Thymus (tissue), 14 donors: ENCODE data around the gene ZNF343. TPM values are rescaled to one million over a fixed set of nuclear protein-coding genes. Genes with fewer than 3 reads are reported as not detected.

Experiments used
- DNase-seq, 9 donors: peaks; one replicate each; pipeline ENCODE4 v3.0.0-alpha.2; 2013; ENCODE audit warnings: low spot score in 9 of 9, low read depth in 6 of 9, missing footprints in 1 of 9
- H3K27ac ChIP-seq, 2 donors: one replicate each; pipeline ENCODE4 v1.5.1; 2013; ENCODE audit warnings: control low read depth in 1 of 2, low read depth in 1 of 2, low read length in 1 of 2, mild to moderate bottlenecking in 1 of 2, moderate library complexity in 1 of 2
- H3K27me3 ChIP-seq, 2 donors: one replicate each; pipeline ENCODE4 v1.5.1; 2013; ENCODE audit warnings: low read length in 1 of 2; ENCODE audit not compliant: control insufficient read depth in 2 of 2, insufficient read depth in 1 of 2
- H3K36me3 ChIP-seq, 2 donors: one replicate each; pipeline ENCODE4 v1.5.1; 2013; ENCODE audit warnings: low read length in 1 of 2, mild to moderate bottlenecking in 1 of 2, moderate library complexity in 1 of 2; ENCODE audit not compliant: control insufficient read depth in 2 of 2, insufficient read depth in 2 of 2
- H3K4me1 ChIP-seq, 2 donors: one replicate each; pipeline ENCODE4 v1.5.1; 2013; ENCODE audit warnings: low read length in 2 of 2; ENCODE audit not compliant: control insufficient read depth in 2 of 2, insufficient read depth in 2 of 2
- H3K4me3 ChIP-seq, 2 donors: one replicate each; pipeline ENCODE4 v1.5.1; 2013; ENCODE audit warnings: low read length in 2 of 2, control low read depth in 1 of 2, mild to moderate bottlenecking in 1 of 2
- H3K9me3 ChIP-seq, 2 donors: one replicate each; pipeline ENCODE4 v1.5.1; 2013; ENCODE audit warnings: low read length in 1 of 2, mild to moderate bottlenecking in 1 of 2; ENCODE audit not compliant: control insufficient read depth in 2 of 2, insufficient read depth in 1 of 2
- WGBS: extraction: QIAGEN DNeasy Blood & Tissue Kit; methylation state at CpG from one replicate; pipeline ENCODE4 v1.1.7; 2013; 5-methylcytosine and 5-hydroxymethylcytosine counted together
- long read RNA-seq, 10 donors: transcript quantifications; one replicate each; lab custom pipeline, GENCODE V29; 2026
- polyA plus RNA-seq: library from polyadenylated mRNA; stranded (reverse); fragments of 200-250 nt; gene quantifications from one replicate; pipeline ENCODE4 v1.2.3, GENCODE V29; 2013
- total RNA-seq: library from RNA; stranded (reverse); fragments of 120-200 nt; gene quantifications from one replicate; pipeline ENCODE4 v1.2.4, GENCODE V29; 2013
- donor health status: healthy.

ZNF343 gene
- 5.2 TPM for total RNA-seq
- polyA plus RNA-seq, result 5.4 TPM
- long read RNA-seq, donor 1, result 0 reads
- long read RNA-seq, donor 2, result 0 reads
- long read RNA-seq, donor 3, result 0 reads
- long read RNA-seq, donor 4, result 0 reads
- long read RNA-seq, donor 5, partial matches to known transcripts, result 0 of 2 reads
- long read RNA-seq, donor 5, other reads (novel, unspliced or antisense), result 0 of 2 reads
- long read RNA-seq, donor 6, result 0 reads
- long read RNA-seq, donor 7, result 0 reads
- long read RNA-seq, donor 8, result 0 reads
- long read RNA-seq, donor 9, partial matches to known transcripts, result 0 of 1 reads
- long read RNA-seq, donor 9, other reads (novel, unspliced or antisense), result 0 of 1 reads
- long read RNA-seq, donor 10, partial matches to known transcripts, result 0 of 1 reads
- long read RNA-seq, donor 10, other reads (novel, unspliced or antisense), result 0 of 1 reads

GRCh38 chr20:2508631-2509467 is at the start of gene ZNF343:
Gene ZNF343 (minus strand): TSS chr20:2508915. CDS start chr20:2493895, 15,020 bp downstream.
- peaks cover 3 to 5% of the 10 kb centered on the region in 2 donors for H3K27me3 ChIP-seq
- no peaks in the 10 kb centered on the region for H3K36me3 ChIP-seq
- H3K9me3 ChIP-seq, result no peaks in the 10 kb centered on the region
- DNase-seq, result peak; percentile 68 to 92 (median 83)
- peaks cover 8 to 12% of the 10 kb centered on the region in 2 donors for H3K4me1 ChIP-seq
- peak within 1 kb of the TSS; percentile 80 to 84 for H3K27ac ChIP-seq
- H3K4me3 ChIP-seq, result peak within 1 kb of the TSS; percentile 86 to 91
- 2% methylated on average over 53 of the region's 53 CpGs for WGBS

- H3K27ac ChIP-seq, result no peak overlapping the region
- H3K36me3 ChIP-seq, result no peaks in the 10 kb centered on the region
- no peaks in the 10 kb centered on the region for H3K4me1 ChIP-seq
- no peak overlapping the region for H3K4me3 ChIP-seq
- peaks cover 30 to 57% of the 10 kb centered on the region in 2 donors for H3K27me3 ChIP-seq
- DNase-seq, result no peak
- no peaks in the 10 kb centered on the region for H3K9me3 ChIP-seq
- 29% methylated on average over 22 of the region's 22 CpGs for WGBS
Observed at GRCh38 chr20:2557873-2558580, 49.3 kb upstream of the ZNF343 start.

- Histone ChIP-seq H3K27me3 (peaks cover 0 to 8% of the 10 kb centered on the region in 2 donors), H3K4me3 (no peak overlapping the region), H3K9me3 (no peaks in the 10 kb centered on the region), H3K27ac (no peak overlapping the region), H3K36me3 (no peaks in the 10 kb centered on the region), H3K4me1 (no peaks in the 10 kb centered on the region)
- no peak for DNase-seq
- 81% methylated on average over 2 of the region's 2 CpGs for WGBS
Observed at GRCh38 chr20:2545594-2545993, 36.9 kb upstream of the ZNF343 start.

GRCh38 chr20:2544211-2544610 is 35.5 kb upstream of the ZNF343 start:
- no peaks in the 10 kb centered on the region for H3K9me3 ChIP-seq
- H3K27me3 ChIP-seq, result peaks cover 0 to 6% of the 10 kb centered on the region in 2 donors
- no peaks in the 10 kb centered on the region for H3K4me1 ChIP-seq
- DNase-seq, result no peak
- WGBS, result 94% methylated on average over 1 of the region's 1 CpG
- no peak overlapping the region for H3K4me3 ChIP-seq
- H3K36me3 ChIP-seq, result no peaks in the 10 kb centered on the region
- no peak overlapping the region for H3K27ac ChIP-seq

- 97% methylated on average over 4 of the region's 4 CpGs for WGBS
- H3K4me1 ChIP-seq, result no peaks in the 10 kb centered on the region
- no peak for DNase-seq
- no peaks in the 10 kb centered on the region for H3K36me3 ChIP-seq
- no peak overlapping the region for H3K27ac ChIP-seq
- no peaks in the 10 kb centered on the region for H3K9me3 ChIP-seq
- H3K27me3 ChIP-seq, result peaks cover 0 to 16% of the 10 kb centered on the region in 2 donors
- H3K4me3 ChIP-seq, result no peak overlapping the region
Observed at GRCh38 chr20:2542361-2542760, 33.6 kb upstream of the ZNF343 start.

- no peak overlapping the region for H3K27ac ChIP-seq
- H3K36me3 ChIP-seq, result no peaks in the 10 kb centered on the region
- H3K4me1 ChIP-seq, result no peaks in the 10 kb centered on the region
- H3K27me3 ChIP-seq, result peaks cover 0 to 20% of the 10 kb centered on the region in 2 donors
- H3K4me3 ChIP-seq, result no peak overlapping the region
- DNase-seq, result no peak
- 88% methylated on average over 2 of the region's 2 CpGs for WGBS
- no peaks in the 10 kb centered on the region for H3K9me3 ChIP-seq
Observed at GRCh38 chr20:2541940-2542339, 33.2 kb upstream of the ZNF343 start.

GRCh38 chr20:2538931-2539720 is 30.4 kb upstream of the ZNF343 start:
- H3K4me1 ChIP-seq, result no peaks in the 10 kb centered on the region
- no peaks in the 10 kb centered on the region for H3K36me3 ChIP-seq
- no peak overlapping the region for H3K27ac ChIP-seq
- no peak overlapping the region for H3K4me3 ChIP-seq
- H3K9me3 ChIP-seq, result no peaks in the 10 kb centered on the region
- DNase-seq, result no peak
- WGBS, result 76% methylated on average over 8 of the region's 8 CpGs
- H3K27me3 ChIP-seq, result peaks cover 0 to 41% of the 10 kb centered on the region in 2 donors

- WGBS, result 77% methylated on average over 12 of the region's 12 CpGs
- H3K27me3 ChIP-seq, result peaks cover 0 to 45% of the 10 kb centered on the region in 2 donors
- no peaks in the 10 kb centered on the region for H3K4me1 ChIP-seq
- no peak overlapping the region for H3K27ac ChIP-seq
- H3K4me3 ChIP-seq, result no peak overlapping the region
- DNase-seq, result no peak
- no peaks in the 10 kb centered on the region for H3K36me3 ChIP-seq
- H3K9me3 ChIP-seq, result no peaks in the 10 kb centered on the region
Observed at GRCh38 chr20:2538356-2538755, 29.6 kb upstream of the ZNF343 start.
